ENCODE measurements around the gene PGAP1. TPM values are rescaled to one million over a fixed set of nuclear protein-coding genes. Genes with fewer than 3 reads are reported as not detected.

The PGAP1 gene, protein sequence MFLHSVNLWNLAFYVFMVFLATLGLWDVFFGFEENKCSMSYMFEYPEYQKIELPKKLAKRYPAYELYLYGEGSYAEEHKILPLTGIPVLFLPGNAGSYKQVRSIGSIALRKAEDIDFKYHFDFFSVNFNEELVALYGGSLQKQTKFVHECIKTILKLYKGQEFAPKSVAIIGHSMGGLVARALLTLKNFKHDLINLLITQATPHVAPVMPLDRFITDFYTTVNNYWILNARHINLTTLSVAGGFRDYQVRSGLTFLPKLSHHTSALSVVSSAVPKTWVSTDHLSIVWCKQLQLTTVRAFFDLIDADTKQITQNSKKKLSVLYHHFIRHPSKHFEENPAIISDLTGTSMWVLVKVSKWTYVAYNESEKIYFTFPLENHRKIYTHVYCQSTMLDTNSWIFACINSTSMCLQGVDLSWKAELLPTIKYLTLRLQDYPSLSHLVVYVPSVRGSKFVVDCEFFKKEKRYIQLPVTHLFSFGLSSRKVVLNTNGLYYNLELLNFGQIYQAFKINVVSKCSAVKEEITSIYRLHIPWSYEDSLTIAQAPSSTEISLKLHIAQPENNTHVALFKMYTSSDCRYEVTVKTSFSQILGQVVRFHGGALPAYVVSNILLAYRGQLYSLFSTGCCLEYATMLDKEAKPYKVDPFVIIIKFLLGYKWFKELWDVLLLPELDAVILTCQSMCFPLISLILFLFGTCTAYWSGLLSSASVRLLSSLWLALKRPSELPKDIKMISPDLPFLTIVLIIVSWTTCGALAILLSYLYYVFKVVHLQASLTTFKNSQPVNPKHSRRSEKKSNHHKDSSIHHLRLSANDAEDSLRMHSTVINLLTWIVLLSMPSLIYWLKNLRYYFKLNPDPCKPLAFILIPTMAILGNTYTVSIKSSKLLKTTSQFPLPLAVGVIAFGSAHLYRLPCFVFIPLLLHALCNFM
- total RNA-seq, result 2.3 and 11.0 TPM in 2 replicates

DNA sequence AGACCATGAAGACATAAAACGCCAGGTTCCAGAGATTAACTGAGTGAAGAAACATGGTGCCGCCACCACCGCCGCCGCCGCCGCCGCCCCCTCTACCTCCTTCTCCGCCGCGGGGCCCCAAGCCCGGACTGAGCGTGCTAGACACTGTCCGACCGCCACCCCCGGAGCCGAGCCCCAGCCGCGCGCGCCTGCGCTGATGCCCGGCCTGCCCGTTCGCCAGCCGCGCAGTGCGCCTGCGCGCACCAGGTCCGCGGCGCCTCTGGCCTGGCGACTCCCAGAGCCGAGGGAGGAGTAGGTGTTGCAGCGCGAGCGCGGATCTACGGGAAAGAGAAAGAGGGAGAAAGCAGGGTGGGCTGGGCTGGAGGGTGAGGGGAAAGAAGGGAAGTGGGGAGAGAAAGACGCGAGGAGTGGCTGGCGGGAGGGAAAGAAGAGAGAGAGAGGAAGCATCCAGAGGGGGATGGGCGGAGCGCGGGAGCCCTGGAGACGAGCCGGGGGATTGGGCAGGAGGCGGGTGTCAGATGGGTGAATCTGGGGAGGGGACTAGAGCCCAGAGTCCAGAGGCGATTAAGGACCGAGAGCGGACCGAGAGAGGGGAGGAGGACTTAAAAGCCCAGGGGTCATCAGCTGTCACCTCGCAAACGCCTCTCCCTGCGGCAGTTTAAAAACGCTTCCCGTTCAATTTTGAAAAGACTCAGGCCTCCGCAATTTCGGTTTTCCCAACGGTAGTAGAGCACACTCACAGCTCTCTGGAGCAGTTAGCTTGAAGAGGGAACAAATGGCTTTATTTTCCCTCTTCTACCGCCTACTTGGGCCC, at the start of gene PGAP1:
TSS of gene PGAP1 (minus strand) at position 146 of the 814 bp plus-strand sequence. CDS start at position 55, 91 bp downstream.
- peak; percentile 71 for DNase-seq (ENCODE audit: low read depth)

DNA sequence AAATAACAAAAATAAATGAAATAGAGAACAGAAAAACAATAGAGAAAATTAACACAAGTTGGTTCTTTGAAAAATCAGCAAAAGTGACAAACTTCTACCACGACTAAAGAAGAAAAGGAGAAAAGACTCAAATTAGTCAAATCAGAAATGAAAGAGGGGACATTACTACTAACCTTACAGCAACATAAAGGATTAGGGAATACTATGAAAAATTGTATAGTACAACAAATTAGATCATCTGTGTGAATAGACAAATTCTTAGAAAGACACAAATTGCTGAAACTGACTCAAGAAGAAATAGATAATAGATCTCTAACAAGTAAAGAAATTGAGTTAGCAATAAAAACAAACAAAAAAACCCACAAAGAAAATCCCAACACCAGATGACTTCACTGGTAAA, 48.5 kb upstream of the PGAP1 start:
- no peak for DNase-seq (ENCODE audit: low read depth)

DNA sequence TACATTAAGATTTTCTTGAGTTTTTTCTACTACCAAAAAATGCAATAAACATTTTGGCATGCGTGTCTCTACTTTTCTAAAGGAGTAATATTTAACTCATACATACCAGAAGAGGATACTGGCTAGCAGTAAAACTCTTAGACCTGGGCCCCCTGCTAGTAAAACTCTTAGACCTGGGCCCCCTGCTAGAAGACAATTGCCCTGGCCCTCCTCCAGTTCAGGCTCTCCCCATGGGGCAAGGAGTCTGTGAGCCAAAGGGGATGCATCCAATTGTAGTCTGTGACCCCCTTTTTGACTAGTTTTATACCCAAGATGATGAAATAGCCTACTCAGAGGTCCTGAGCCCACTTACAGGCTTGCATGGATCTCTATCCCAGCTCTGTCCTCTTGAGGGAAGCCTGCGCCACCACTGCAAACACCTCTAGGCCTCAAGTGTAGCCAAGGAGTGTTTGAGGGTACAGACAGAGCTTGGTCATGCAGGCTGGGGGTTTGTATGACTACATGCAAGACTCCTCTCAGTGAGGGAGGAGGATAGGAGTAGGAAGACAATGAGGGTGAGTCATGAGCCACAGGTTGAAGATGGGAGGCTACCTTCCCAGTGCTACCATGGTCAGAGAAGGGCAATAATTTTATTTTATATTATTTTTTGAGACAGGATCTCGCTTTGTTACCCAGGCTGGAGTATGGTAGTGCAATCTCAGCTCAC, 45.2 kb upstream of the PGAP1 start:
- DNase-seq (ENCODE audit: low read depth), result peak; percentile 57

DNA sequence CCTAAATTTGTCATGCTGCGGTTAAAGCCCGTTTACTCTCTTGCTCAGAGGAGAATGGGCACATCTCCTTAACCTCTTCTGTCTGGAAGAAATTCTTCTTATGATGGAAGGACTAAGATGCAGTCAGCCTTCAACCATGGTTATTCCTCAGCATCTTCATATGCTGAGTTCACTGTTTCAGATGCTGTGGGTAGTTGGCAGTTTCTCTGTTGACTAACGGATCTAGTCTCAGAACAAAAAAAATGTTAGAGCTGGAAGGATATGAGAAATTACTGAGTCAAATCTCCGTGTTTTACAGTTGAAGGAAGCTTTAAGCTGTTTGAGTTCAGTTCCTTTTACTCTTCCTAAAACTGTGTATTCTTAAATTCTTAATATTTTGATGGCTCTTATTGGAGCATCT, 43.6 kb upstream of the PGAP1 start:
- no peak for DNase-seq (ENCODE audit: low read depth)

DNA sequence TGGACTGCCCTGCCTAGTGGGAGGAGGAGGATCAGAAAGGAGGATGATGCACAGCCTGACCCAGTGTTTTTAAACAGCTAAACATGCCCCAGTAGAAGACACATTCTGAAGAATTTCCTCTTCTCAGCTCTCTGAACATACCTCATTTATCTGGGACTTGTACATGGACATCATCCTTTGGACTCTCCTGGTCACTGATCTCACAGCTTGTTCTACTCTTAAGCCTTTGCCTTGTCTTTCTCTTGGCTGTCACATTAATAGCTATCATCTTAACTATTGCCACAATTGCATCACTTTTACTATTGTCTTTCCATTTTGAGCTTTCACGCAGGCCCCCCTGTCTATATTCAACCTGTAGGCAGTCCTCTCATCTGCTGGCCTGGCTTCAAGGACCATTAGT, 42.0 kb upstream of the PGAP1 start:
- no peak for DNase-seq (ENCODE audit: low read depth)

DNA sequence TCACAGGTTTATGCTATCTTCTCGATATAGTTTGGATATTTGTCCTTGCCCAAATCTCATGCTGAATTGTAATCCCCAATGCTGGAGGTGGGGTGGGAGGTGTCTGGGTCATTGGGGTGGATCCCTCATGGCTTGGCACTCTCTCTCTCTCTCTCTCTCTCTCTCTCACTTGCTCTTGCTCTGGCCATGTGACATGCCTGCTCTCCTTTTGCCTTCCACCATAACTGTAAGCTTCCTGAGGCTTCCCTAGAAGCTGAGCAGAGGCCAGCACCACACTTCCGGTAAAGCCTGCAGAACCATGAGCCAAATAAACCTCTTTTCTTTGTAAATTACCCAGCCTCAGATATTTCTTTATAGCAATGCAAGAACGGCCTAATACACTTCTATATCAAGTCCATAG, 41.3 kb upstream of the PGAP1 start:
- no peak for DNase-seq (ENCODE audit: low read depth)

DNA sequence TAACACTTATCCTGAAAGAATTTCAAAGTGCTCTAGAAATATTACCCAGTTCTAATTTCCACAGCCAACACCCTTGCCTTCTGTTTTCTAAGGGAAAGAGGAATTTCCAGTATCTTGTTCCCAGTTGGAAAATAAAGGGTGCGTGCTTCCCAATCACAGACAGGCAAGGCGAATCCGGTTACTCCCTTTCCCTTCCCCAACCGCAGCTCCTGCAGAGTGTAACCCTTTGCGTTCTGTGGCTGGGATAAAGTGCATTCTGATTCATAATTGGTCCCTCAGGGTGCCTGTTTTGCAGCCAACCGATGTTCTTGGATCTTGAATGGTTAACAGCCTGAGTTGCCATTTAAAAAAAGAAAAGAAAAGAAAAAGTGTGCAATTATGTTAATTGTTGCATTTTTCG, 40.6 kb upstream of the PGAP1 start:
- peak; percentile 53 for DNase-seq (ENCODE audit: low read depth)

DNA sequence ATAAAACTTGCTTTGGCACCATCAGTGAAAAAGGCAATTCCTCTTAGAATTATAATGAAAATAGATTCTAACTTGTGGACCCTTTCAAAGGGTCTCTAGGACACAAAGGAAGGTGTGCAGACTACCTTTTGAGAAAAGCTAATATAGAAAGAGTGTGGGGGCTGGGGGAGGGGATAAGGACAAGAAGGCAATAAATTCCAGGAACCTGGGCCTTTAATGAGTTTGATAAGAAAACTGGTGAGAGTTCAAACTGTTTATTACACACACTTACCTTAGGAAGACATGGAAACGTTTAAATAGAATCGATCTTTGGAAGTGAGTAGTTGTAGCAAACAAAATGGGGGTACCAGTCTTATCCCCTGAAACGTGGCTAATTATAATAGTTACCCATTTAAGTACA, 39.6 kb upstream of the PGAP1 start:
- DNase-seq (ENCODE audit: low read depth), result no peak

DNA sequence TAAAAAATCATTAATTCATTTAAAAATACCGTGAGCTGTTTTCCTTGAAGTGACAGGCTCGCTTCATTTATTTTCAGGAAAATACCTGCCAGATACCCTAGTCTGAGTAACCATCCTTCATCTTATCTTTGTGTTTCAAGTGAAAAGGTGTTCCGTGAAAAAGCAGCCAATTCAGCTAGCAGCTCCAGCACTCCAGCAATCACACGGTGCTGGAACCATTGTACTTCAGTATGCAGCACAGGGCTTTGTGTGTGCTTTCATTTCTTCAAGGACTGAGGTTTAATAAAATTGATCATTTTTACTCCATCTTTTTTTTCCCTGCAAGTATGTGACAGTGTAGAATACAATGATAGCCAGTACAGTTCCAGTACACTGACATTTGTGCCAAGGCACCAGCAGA, 39.1 kb upstream of the PGAP1 start:
- DNase-seq (ENCODE audit: low read depth), result no peak

DNA sequence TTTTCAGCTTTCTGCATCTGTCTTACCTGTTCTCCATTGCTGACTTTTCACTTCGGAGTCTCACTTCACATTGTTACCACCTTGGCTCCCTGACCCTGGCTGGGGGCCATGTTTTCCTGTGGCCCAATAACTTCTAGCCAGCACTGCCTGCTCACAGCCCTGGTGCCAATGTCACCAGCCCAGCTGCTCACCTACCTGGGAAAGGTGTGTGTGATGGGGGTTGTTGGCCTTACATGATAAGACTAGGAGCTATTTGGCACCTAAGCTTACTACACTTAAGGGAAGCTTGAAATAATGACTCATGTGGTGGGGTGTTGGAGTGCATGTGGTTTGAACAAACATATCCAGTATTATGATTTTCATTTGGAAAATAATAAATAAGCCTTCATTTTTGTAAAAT, 37.5 kb upstream of the PGAP1 start:
- DNase-seq (ENCODE audit: low read depth), result peak; percentile 10

DNA sequence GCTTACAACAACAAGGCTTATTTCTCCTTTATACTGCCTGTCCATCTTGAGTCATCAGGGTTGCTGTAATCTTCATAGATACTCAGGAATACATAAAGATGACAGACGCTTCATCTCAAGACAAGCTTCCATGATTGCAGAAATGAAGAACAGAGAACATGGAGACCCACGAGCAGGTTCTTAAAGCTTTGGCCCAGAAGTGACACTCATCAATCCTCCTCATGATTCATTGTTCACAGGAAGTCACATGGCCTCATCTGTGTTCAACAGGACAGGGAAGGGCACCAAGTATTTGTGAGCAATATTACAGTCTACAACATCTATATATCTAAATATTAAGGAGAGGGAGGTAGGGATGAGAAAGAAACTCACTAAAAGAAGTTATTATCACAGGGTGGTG, 36.5 kb upstream of the PGAP1 start:
- peak; percentile 9 for DNase-seq (ENCODE audit: low read depth)

DNA sequence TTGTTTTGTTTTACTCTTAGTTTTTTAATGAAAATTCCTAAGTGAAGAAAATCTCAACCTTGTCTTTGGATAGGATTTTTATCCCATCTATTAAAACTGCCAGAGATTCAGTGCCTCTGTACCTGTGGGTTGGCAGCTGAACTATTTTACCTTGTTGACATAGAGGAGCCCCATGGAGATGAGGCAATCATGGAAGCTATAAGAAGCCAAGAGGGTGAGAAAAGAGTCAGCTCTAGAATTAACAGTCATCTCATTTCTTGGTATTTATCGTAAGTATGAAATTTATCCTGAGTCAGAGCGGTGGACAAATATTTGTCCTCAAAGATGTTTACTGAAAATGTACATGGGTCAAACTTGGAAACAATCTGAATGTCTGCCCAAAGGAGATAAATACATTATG, 35.8 kb upstream of the PGAP1 start:
- no peak for DNase-seq (ENCODE audit: low read depth)

DNA sequence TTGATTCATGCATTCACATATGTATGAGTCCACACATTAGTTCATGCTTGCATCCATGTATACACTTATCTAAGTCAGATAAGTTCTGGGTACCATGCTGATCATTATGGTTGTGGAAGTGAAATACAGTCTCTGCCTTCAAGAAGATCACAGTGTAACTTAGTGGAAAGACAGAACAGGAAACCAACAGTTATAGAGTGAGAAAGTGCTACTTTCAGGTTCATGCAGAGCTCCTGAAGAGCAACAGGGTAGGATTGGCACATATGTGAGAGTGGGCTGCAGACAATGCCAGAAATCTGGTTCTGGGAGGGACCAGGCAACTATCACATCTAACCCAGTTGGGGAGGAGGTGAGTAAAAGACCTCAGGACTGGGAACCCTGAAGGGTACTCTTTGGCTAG, 35.4 kb upstream of the PGAP1 start:
- DNase-seq (ENCODE audit: low read depth), result no peak

DNA sequence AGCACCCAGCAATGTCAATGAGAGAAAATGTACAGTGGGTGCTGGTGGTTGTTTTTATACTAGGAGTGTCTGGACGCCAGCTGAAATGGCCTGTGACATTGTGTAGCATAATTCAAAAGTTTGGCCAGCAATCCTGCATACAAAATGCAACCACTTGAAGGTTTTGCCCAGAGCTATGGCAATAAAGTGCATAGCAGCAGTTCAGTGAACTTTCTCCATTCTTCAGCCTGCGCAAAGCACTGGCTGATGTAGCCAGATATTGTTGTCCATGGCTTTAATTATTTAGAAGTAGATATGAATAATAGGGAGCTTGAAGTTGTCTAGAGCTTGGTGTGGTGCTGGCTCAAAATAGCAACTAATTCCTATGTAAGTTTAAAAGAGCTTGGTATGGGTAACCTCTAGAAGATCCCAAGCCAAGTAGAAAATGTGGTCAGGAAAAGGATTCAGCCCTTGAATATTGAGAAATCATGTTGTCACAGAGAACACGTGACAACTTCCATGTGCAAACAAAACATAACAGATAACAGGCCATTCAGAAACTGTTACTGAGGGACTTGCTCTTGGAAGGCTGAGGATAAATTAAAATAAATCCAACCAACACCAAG, 33.3 kb upstream of the PGAP1 start:
- DNase-seq (ENCODE audit: low read depth), result peak; percentile 77

DNA sequence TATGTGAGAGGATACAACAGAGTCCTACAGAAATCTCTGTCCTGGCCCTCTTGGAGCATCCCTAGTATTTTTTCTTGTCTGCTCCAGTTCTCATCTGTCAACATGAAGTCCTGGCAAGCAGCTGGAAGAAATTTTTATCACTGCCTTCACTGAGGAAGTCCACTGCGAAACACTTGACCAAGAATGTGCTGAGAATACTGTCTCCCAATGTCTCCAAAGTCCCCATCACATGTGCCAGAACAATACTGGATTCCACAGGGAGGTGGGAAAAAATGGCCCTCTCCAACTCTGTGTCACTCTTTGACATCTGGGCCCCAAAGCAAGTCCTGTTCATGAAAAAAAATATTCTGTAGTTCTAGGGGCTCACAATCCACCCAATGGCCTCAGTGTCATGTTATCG, 32.8 kb upstream of the PGAP1 start:
- no peak for DNase-seq (ENCODE audit: low read depth)

DNA sequence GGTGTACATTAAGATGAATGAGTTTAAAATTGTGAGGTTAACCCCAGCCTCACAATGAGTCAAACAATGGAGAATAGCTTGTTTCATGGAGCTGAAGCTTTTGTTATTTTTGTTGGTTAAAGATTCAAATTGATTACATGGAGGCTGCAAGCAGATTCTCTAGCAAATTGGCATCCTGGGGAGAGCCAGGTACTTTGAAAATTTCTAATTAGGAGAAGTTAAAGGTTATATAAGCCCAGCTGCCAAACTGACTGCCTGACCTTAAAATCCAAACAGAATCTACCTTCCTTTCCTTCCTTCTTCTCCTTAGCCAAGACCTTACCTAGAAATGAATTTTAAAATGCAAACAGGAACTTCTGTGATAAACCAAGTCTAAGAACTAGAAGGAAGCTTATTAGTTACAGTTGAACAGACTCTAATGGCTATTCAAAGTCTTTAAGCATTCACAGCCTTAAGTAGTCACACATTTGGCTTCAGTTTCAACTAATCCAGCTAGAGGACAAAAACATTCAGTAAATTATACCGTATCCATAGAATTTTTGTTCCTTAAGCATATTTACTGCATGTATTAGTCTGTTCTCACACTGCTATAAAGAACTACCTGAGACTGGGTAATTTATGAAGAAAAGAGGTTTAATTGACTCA, 31.5 kb upstream of the PGAP1 start:
- DNase-seq (ENCODE audit: low read depth), result peak; percentile 81

DNA sequence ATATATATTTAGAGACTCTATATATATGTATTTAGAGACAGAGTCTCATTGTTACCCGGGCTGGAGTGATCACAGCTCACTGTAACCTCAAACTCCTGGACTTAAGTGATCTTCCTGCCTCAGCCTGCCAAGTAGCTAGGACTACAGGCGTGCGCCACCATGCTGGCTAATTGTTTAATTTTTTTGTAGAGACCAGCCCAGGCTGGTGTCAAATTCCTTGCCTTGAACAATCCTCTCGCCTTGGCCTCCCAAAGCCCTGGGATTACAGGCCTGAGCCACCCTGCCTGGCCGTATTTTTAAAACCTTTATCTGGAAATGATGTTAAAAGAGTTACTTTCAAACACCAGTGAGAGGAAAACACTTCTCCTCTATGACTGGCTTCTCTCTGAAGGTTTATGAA, 30.9 kb upstream of the PGAP1 start:
- no peak for DNase-seq (ENCODE audit: low read depth)

DNA sequence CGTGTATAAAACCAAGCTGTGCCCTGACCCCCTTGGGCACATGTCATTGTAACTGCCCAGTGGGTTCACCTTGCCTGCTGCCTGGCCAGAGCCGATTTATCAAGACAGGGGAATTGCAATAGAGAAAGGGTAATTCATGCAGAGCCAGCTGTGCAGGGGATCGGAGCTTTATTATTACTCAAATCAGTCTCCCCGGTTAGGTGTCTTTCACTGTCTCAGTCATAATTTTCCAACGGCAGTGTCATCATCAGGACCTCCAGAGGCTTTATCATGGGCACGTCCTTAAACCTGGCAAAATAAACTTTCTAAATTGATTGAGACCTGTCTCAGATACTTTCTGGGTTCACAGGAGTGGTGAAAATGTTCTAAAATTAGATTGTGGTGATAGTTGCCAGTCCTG, 29.6 kb upstream of the PGAP1 start:
- DNase-seq (ENCODE audit: low read depth), result no peak

DNA sequence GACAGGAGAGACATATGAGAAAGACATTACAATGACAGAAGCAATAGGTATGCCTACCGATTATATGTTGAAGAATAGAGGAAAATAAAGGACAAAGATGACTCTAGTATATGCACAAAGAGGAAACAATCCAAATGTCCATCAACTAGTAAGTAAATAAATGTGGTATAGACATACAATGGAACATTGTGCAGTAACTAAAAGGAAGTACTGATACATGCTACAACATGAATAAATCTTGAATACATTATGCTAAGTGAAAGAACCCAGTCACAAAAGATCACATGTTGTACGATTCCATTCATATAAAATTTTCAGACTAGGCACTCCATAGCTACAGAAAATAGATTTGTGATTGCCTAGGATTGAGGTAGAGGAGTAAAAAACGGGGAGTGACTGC, 28.5 kb upstream of the PGAP1 start:
- DNase-seq (ENCODE audit: low read depth), result no peak

DNA sequence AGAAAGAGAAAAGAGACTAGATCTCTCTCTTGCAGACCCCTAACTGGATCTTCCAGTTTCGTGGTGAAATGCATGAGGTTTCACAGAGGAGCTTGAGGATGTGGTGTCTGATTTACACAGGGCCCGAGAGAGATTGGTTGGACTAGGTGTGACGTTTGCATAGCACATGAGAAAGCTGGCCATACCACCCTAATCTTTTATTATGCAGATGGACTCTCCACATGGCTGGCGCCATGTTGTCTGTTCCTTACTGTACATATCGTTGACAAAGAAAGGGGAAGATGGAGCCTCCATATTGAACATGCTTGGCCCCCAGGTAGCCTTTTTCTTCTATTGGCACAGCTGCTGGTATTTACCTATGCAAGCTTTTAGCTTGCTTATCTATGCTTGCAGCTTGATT, 27.5 kb upstream of the PGAP1 start:
- DNase-seq (ENCODE audit: low read depth), result no peak

DNA sequence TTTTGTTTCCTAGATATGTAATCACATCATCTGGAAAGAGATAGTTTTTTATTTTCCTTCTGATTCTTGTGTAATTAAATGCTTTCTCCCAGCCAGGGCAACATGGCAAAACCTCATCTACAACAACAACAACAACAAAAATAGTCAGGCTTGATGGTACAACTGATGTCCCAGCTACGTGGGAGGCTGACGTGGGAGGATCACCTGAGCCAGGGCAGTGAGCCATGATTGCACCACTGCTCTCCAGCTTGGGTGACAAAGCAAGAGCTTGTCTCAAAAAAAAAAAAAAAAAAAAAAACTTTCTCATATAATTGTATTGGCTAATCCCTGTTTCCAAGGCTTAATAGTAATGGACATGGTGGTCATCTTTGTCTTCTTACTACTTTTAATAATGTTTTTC, 26.4 kb upstream of the PGAP1 start:
- no peak for DNase-seq (ENCODE audit: low read depth)

Data from renal cortical epithelial cell (primary cell).